ENCODE results near the gene QRFP. TPM values are rescaled to one million over a fixed set of nuclear protein-coding genes. Genes with fewer than 3 reads are reported as not detected.

QRFP gene
- total RNA-seq, 1 experiment from 2014 or later, result not detected

DNA sequence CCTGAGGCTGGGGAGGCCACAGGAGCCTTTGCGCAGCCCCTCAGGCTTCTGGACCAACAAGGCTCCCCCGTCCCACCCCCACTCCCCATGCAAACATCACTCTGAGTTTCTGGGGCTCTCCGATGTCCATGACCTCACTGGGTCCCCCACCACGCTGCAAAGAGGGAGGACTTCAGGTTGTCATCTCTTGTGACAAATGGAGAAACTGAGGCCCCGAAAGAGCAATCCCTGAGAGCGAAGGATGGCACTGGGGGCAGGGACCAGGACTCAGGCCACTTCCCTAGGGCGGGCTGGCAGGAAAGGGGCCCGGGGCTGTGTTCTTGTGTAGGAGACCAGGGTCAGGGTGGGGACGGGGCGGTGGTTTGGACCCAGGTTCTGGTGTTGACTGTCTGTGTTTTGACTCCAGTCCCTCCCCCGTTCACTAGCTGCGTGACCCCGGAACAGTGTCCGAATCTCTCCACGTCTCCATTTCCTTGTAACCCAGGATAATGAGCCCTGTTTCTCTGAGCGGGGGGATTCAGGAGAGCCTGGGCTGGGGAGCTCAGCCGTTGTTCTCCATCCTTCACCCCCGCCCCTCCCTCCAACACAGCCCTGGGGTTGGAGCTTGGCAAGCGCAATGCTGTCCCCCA lies 28.6 kb upstream of the QRFP start:
- Histone ChIP-seq H2BK5ac (ENCODE audit: insufficient read length, low read length) (no peak overlapping the region), H3K23ac (ENCODE audit: insufficient read length, low read depth, low read length) (no peak overlapping the region), H4K20me1 (ENCODE audit: control insufficient read depth, insufficient read depth, insufficient read length) (no peaks in the 10 kb centered on the region), H3K56ac (ENCODE audit: insufficient read length, low read depth, low read length) (no peak overlapping the region), H3K9me3 (ENCODE audit: control insufficient read depth, low read depth, low read length) (no peaks in the 10 kb centered on the region), H3K9ac (ENCODE audit: extremely low read depth, insufficient read length, low read length) (no peak overlapping the region), H3T11ph (ENCODE audit: low read length) (no peak overlapping the region), H3K14ac (ENCODE audit: insufficient read depth, low read length) (no peak overlapping the region; the same call in 1 of the 2 replicates), H3K4me2 (ENCODE audit: insufficient read depth, insufficient read length, low read length) (no peak overlapping the region), H2AFZ (ENCODE audit: low read length) (no peak overlapping the region), H2BK15ac (ENCODE audit: low read depth, low read length) (no peak overlapping the region), H3K79me2 (ENCODE audit: insufficient read depth, low read length) (no peaks in the 10 kb centered on the region), H4K91ac (ENCODE audit: insufficient read length, low read depth, low read length) (no peak overlapping the region), H3K27me3 (ENCODE audit: insufficient read depth, low read length) (no peaks in the 10 kb centered on the region), H3K23me2 (ENCODE audit: insufficient read length, low read depth, low read length, poor library complexity, severe bottlenecking) (no peaks in the 10 kb centered on the region), H3K79me1 (ENCODE audit: insufficient read depth, low read depth, low read length, poor library complexity, severe bottlenecking) (no peaks in the 10 kb centered on the region), H3K4me1 (ENCODE audit: insufficient read depth, low read length) (no peaks in the 10 kb centered on the region), H2BK20ac (ENCODE audit: low read depth, low read length, poor library complexity, severe bottlenecking) (no peak overlapping the region), H3K18ac (ENCODE audit: insufficient read length, low read depth, low read length) (no peak overlapping the region), H2AK5ac (ENCODE audit: insufficient read length, low read length) (no peak overlapping the region), H2BK12ac (ENCODE audit: insufficient read length, low read depth, low read length) (no peak overlapping the region), H3K4ac (ENCODE audit: low read depth, low read length) (no peak overlapping the region), H2BK120ac (ENCODE audit: low read depth, low read length, poor library complexity, severe bottlenecking) (no peak overlapping the region), H4K8ac (replicated peaks; ENCODE audit: insufficient read length, low read depth, low read length) (no peak overlapping the region), H3K27ac (ENCODE audit: insufficient read length, low read depth, low read length) (no peak overlapping the region), H4K5ac (ENCODE audit: insufficient read length, low read depth, low read length) (no peak overlapping the region)
- Mint-ChIP-seq H3K27ac (no peak overlapping the region), H3K4me1 (peaks cover 8 to 23% of the 10 kb centered on the region in 2 experiments), H3K9me3 (no peaks in the 10 kb centered on the region), H3K27me3 (ENCODE audit: low read depth) (no peaks in the 10 kb centered on the region; the same call in 1 of the 2 replicates), H3K36me3 (ENCODE audit: insufficient read depth in 1 of 3, low read depth in 3 of 3) (no peaks in the 10 kb centered on the region), H3K4me3 (no peak overlapping the region)
- TF ChIP-seq CTCF (conservative IDR thresholded peaks at IDR 0.05), result no peak
- no peak for DNase-seq
- no CpG with 5 or more reads among the region's 19 CpGs for WGBS (ENCODE audit: extremely low coverage, insufficient read length, low lambda C conversion rate)
